ENCODE results near the gene SGCA.

The SGCA gene

GRCh38 chr17:50192618-50193291 lies 26.9 kb downstream of the SGCA start:
- no peak overlapping the region for H3K4me3 ChIP-seq (ENCODE audit: low read depth, low read length)

GRCh38 chr17:50194140-50194933 lies 28.5 kb downstream of the SGCA start:
- H3K4me3 ChIP-seq (ENCODE audit: low read depth, low read length): no peak overlapping the region

DNA sequence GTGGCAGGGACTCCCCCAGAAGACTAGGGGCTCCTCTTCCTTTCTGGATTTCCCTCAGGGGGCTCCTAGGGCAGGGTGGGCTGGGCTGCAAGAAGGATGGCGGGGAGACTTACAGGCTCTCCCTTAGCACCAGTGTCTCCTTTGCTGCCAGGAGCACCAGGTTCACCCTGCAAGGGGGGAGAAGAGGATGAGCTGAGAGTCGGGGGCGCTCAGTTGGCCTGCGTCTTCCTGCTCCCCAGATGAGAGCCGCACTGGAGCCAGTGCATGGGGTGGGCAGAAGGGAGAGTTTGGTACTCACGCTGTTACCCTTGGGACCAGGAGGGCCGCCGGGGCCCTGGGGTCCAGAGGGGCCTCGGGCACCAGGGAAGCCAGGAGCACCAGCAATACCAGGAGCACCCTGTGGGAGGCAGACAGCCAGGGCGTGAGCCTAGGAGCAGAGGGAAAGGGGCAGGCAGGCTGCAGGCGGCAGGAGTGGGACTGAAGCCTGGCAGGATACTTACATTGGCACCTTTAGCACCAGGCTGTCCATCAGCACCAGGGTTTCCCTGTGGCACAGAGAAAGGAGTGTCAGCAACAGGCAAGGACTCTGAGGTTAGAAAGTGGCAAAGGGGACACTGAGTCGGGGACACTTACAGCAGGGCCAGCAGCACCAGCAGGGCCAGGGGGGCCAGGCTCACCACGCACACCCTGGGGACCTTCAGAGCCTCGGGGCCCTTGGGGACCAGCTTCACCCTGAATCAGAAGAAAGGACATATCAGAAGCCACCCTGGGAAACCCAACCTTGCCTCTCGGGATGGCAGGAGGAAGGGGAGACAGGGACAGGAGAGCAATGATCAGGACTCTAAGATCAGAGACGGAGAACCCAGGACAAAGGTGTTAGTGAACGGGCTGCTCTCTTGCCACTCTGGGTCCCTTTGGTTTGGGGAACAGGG lies 29.4 kb downstream of the SGCA start:
- no peak overlapping the region for H3K4me3 ChIP-seq (ENCODE audit: low read depth, low read length)

GRCh38 chr17:50196036-50196435 lies 30.2 kb downstream of the SGCA start:
- no peak overlapping the region for H3K4me3 ChIP-seq (ENCODE audit: low read depth, low read length)

- H3K4me3 ChIP-seq (ENCODE audit: low read depth, low read length): no peak overlapping the region
Measured at GRCh38 chr17:50196826-50197225, 31.0 kb downstream of the SGCA start.

DNA sequence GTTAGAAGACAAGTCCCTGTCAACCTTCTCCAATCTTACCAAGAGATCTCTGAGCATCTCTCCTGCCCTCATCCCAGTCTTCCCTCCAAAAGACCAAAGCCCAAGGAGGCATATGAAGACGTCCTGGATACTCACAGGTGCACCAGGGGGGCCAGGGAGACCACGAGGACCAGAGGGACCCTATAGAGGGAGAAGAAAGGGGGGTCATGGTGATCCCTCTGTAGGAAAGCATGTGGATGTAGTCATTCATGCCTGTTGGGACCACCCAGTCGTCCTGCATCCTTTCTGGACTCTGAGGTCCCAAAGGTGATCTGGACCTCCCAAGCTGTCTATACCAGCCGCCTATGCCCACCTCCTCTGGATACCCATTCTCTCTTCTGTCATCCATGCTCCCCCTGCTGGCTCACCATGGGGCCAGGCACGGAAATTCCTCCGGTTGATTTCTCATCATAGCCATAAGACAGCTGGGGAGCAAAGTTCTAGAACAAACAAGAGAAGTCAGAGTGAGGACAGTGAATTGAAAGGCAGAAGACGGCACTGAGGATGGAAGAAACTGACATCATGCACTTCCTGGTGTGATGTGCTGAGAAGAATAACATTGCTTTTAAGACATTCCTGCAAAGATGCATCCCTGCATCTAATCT lies 32.3 kb downstream of the SGCA start:
- H3K4me3 ChIP-seq (ENCODE audit: low read depth, low read length): no peak overlapping the region

GRCh38 chr17:50199211-50199802 lies 33.5 kb downstream of the SGCA start:
- H3K4me3 ChIP-seq (ENCODE audit: low read depth, low read length): peak overlapping the region; percentile 77

DNA sequence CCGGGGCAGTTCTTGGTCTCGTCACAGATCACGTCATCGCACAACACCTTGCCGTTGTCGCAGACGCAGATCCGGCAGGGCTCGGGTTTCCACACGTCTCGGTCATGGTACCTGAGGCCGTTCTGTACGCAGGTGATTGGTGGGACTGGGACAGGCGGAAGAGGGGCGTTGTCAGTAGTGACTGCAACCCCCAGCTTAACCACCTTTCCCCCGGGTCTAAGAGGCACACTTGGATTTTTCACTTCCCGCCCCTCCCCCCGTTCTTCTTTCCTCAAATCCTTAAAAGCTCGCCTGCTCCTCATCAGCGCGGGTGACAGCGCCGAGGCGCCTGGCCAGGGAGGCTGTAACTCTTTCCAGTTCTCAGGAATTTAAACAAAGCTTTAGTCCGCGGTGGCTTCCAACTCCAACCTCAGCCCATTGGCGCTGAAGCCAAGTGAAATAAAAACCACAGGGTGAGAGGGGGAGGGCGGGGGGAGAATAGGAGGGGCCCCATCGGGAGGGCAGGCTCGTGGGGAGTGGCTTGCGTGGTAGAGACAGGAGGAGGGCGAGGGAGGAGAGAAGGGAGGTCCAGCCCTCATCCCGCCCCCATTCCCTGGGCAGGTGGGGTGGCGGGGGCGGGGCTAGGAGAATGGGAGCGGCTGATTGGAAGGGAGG lies 34.1 kb downstream of the SGCA start:
- H3K4me3 ChIP-seq (ENCODE audit: low read depth, low read length): peak overlapping the region; percentile 77

- peak overlapping the region; percentile 77 for H3K4me3 ChIP-seq (ENCODE audit: low read depth, low read length)
Measured at GRCh38 chr17:50200457-50201275, 34.9 kb downstream of the SGCA start.

DNA sequence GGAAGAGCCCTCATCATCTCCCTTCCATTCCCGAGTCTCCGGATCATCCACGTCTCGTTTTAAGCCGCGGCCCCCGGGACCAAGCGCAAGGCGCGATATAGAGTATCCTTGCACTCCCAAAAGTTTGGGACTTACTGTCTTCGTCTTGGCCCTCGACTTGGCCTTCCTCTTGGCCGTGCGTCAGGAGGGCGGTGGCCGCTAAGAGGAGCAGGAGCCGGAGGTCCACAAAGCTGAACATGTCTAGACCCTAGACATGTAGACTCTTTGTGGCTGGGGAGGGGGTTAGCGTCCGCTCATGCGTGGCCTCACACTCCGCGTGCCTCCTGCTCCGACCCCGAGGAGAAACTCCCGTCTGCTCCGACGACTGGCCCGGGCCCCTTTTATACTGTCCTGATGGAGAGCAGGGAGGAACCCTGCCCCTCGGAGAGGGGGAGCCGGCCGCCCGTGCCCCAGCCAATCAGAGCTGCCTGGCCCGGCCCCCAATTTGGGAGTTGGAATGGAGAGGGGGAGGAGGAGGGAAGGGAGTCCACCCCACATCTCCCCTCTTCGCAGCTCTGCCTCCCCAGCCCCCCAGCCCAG lies 35.6 kb downstream of the SGCA start, which contains the start of gene COL1A1:
Gene COL1A1 (minus strand): TSS at position 356 of the 579 bp plus-strand sequence. CDS start 118 bp downstream, at position 238.
- peak within 1 kb of the TSS; percentile 77 for H3K4me3 ChIP-seq (ENCODE audit: low read depth, low read length)

GRCh38 chr17:50203086-50203485 lies 37.3 kb downstream of the SGCA start:
- H3K4me3 ChIP-seq (ENCODE audit: low read depth, low read length): no peak overlapping the region

DNA sequence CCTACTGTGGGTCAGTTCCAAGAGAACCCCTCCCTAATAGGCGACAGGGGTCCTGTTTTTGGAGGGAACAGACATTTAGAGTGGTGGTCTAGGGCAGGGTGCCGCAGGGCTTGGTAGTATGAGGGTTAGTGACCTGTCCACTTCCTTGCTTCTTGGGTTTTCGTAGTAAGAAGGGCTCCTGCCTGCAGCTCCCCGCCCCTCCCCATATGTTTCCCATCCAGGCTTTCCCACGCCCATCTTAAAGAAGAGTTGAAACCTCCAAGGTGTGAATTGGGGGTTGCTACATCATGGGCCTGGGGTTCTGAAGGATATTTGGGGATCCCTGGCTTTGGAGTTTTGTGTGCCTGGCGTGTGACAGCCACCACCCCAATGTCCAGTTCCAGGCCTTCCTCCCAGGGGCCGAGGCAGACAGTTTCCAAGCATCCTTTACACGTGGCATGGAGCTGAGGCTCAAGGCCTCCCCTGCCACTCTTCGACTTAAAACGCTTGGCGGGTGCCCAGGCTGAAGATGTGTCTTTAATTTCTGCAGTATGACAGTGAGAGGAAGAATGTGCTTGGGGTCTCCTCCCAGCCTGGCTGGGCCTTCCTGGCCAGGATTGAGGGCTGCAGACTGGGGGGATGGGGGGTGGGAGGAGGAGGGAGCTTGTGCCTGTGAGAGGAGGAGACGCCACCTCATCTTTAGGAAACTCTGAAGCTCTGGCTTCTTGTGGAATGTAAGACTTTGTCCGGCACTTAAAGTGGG lies 38.0 kb downstream of the SGCA start:
- H3K4me3 ChIP-seq (ENCODE audit: low read depth, low read length): no peak overlapping the region

DNA sequence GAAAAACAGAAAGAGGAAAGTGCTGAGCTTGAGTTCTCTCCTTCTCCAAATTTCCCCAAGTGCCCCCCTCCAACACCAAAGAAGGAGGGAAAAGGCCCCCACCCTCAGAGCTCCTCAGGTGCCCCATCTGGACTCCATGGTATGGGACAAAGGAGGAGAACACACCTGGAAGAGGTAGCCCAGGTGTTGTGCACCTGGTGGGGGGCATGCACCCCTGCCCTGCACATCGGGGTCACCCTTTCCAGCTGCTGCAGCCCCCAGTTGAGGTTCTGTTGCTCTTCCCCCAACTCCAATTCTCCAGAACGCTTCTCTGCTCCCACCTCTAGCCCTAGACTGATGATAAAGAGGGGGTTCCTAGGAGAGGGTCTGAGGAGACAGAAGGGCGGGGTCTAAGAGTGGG lies 38.6 kb downstream of the SGCA start:
- no peak overlapping the region for H3K4me3 ChIP-seq (ENCODE audit: low read depth, low read length)

DNA sequence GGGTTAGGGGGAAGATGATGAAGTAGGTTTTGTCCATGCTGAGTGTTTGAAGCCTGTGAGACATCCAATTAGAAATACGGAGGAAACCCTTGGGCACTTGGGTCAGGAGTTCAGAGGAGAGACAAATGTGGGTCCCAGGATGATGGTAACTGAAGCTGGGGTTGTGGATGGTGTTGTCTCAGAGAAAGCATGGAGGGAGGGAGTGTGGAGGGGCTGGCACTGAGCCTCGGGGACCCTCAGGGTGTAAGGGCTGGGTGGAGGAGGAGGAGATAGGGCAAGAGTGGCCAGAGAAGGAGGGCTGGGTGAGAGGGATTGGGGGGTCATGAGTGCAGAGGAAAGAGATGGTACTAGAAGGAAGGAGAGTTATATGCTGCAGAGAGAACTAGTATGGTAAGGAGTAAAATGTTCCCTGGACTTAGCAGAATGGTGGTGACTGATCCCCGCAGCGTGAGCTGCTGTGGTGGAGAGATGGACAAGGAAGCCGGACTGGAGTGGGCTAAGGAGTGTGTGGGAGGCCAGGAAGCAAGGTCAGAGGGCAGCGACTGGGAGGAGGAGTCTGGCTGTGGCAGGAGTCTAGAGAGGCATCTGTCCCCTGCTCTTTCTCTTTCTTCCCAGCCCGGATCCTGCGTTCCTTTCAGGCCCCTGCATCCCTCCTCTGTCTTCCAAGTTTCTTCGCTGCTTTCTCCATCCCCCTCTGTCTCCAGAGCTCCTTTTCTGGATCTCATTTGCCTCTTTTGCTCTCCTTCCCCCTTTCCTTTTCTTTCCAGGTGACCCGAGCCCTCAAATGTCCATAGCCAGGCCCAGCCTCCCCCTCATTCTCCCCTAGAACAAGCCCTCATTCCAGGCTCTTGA lies 39.5 kb downstream of the SGCA start:
- no peak overlapping the region for H3K4me3 ChIP-seq (ENCODE audit: low read depth, low read length)

DNA sequence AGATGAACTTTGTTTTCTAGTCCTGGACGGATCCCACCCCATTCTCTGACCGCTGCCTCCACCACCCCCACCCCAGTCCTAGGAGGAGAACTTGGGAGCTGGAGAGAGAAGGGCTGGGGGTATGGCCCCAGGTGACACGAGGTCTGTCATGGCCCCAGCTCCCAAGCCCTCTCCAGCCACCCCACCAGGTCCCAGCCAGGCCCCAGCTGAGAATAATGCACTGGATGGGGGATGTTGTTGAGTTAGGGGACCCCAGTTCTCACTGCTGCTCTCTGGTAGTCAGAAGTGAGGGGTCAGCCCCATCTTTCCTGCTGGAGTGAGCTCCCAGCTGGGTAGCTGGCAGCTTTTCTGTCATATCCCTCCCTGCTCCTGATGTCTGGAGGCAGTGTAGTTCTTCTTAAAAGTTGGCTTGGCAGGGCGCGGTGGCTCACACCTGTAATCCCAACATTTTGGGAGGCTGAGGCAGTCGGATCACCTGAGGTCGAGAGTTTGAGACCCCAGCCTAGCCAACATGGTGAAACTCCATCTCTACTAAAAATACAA lies 40.2 kb downstream of the SGCA start:
- H3K4me3 ChIP-seq (ENCODE audit: low read depth, low read length): no peak overlapping the region

DNA sequence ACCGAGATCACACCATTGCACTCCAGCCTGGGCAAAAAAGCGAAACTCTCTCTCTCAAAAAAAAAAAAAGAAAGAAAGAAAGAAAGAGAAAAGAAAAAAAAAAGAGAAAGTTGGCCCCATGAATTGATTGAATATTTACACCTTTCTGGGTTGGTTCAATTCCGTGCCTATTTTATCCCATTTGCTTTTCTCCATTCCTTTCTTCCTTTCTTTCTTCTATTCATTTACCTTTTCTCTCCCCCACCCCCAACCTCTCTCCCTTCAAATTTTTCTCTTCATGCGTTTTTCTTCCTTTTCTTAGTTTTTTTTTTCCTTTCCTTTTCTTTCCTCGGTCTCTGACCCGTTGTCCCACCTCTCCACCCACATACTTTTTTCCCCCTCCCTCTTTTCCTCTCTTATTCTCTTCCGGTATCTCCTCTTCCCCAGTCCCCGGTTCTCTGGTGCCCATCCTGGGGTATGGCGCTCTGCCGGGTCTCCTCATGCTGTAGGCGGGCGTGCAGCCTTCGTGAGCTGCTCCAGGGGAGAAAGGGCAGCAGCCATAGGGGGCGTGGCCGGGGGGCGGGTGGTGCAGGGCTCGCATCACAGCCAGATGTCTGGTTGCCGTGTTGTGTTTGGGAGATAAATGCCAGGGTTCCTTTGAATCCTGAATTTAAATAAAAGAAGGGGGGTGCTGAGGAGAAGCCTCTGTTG lies 40.9 kb downstream of the SGCA start:
- H3K4me3 ChIP-seq (ENCODE audit: low read depth, low read length): no peak overlapping the region

Measured in iPS-11a (cell line).